ENCODE data around the gene SF3A1.

The SF3A1 gene

DNA sequence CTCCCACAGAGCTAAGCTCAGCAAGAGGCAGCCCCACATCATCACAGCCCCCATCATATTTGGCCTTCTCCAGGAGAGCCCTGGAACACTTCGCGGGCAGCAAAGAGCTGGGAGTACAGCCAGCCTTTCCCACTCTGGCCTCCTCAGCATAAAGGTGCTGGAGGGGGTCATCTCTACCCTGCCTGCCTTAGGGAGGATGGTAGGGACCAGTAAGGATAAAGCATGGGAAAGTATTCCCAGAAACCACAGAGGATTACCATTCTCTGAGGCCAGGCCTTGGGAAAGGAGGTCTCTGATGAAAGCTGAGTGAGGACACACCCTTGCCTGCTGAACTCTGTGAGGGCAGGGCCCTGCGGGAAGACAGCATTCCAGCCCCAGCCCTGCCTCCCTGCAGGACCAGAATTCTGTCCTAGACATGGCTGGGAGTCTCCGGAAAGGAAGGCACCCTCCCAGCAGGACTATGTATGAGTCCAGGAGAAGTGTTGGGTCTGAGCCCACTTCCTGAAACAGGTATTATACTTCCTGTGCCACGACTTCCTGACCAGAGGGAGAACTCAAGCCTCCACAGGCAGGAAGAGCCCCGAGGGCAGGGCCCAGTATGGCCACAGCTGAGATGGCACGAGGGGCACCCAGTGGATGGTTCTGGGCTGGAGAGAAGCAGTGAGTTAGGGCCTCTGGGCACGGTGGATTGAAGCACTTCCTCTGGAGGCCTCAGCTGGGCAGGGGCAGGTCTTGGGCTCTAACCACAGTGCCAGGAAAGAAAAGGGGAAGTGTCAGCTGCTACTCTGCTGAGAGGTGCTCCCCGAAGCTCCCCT is 54.5 kb downstream of the SF3A1 start:
- FAIRE-seq (no peak), DNase-seq (ENCODE audit: insufficient read length, low spot score) (no peak)

GRCh38 chr22:30299322-30299721 is 57.4 kb downstream of the SF3A1 start:
- FAIRE-seq (no peak), DNase-seq (ENCODE audit: insufficient read length, low spot score) (no peak)
- no peak for TF ChIP-seq CTCF (IDR thresholded peaks at IDR 0.05; ENCODE audit: insufficient read depth, missing control alignments)

More for the DNA sequence above, 54.5 kb downstream of the SF3A1 start:
- no peak for TF ChIP-seq CTCF (IDR thresholded peaks at IDR 0.05; ENCODE audit: insufficient read depth, missing control alignments)

DNA sequence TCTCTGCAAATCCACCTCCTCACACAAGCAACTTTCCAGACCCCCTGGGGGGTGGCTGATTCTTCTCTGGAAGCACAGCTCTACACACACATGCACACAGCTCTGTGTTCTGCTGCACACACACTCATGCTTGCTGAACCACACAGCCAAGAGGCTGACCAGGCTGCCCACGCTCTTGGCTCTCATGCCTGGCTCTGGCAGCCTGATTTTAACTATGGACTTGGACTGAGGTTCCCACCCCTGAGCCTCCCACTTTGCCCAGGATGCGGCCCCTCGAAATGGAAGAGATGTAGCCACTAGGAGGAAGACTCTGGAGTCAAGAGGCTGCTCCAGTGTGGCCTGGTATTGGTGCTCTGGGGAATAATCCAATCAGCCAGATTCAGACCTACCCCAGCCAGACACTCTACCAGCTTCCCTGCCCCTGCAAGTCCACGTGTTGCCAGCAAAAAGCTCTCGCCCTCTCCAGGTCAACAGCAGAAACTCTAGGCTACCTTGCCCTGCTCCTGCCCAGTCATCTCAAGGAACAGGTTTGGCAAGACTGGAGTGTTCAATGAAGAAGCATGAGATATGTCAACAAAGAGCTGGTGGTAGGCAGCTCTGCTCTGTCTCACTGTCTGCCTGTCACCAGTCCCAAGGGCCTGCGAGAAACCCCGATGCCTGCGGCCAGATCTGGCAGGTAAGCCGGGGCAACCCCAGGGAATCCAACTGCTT is 58.5 kb downstream of the SF3A1 start:
- no peak for FAIRE-seq
- no peak for DNase-seq (ENCODE audit: insufficient read length, low spot score)

DNA sequence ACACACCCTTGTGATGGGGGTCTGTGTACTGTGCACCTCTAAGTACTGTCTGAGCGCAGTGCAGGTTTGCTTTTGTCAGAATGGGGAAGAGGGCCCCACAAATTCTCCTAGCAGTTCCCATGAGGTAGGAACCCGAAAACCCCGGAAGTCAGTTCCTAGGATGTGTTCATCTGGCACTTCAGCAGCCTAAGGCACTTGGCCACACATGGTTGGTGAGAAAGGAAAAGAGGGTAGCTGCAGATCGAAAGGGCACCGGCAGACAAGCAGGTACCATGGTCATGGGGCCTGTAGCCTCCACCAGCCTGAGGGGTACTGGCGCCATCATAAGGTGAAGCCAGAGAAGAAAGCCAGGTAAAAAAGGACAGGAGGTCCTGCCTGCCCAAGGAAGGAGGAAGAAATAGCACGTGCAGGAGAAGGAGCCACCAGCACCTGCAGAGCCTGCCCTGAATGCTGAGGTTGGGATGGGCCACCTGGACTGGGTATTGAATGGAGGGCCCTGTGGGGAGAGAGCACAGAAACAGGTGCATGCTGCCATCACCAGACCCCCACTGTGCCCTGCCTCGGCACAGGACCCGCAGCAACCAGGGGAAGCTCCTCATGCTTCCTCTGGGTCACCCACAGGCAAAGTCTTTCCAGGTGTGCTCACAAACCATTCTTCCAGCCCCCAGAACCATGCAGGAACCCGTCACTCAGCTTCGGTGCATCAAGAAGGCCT is 59.3 kb downstream of the SF3A1 start:
- TF ChIP-seq CTCF (IDR thresholded peaks at IDR 0.05; ENCODE audit: insufficient read depth, missing control alignments) = no peak
- DNase-seq (ENCODE audit: insufficient read length, low spot score) = no peak
- FAIRE-seq = no peak

More for the DNA sequence above, 58.5 kb downstream of the SF3A1 start:
- no peak for TF ChIP-seq CTCF (IDR thresholded peaks at IDR 0.05; ENCODE audit: insufficient read depth, missing control alignments)

GRCh38 chr22:30296833-30297232 is 59.9 kb downstream of the SF3A1 start:
- no peak for TF ChIP-seq CTCF (IDR thresholded peaks at IDR 0.05; ENCODE audit: insufficient read depth, missing control alignments)
- DNase-seq (ENCODE audit: insufficient read length, low spot score) (no peak), FAIRE-seq (no peak)

- DNase-seq (ENCODE audit: insufficient read length, low spot score) = no peak
- no peak for TF ChIP-seq CTCF (IDR thresholded peaks at IDR 0.05; ENCODE audit: insufficient read depth, missing control alignments)
- FAIRE-seq = no peak
Measured at GRCh38 chr22:30296324-30296723, 60.4 kb downstream of the SF3A1 start.
